Progenitor cell of endocrine pancreas (in vitro differentiated cells): Measurements from ENCODE around the gene PTBP2. TPM values are rescaled to one million over a fixed set of nuclear protein-coding genes. Genes with fewer than 3 reads are reported as not detected.

Experiments used
- DNase-seq: peaks from one replicate; pipeline ENCODE4 v3.0.0; 2021; ENCODE audit warnings: low spot score; ENCODE audit not compliant: unreplicated experiment
- H3K27ac Mint-ChIP-seq: 2 replicates; pipeline ENCODE4 v1.8.0; 2021; ENCODE audit warnings: mild to moderate bottlenecking, moderate library complexity, mixed read lengths
- H3K27me3 Mint-ChIP-seq: 2 replicates; pipeline ENCODE4 v1.8.0; 2021; ENCODE audit warnings: mixed read lengths
- H3K36me3 Mint-ChIP-seq: 2 replicates; pipeline ENCODE4 v1.8.0; 2022; ENCODE audit warnings: mixed read lengths; ENCODE audit not compliant: insufficient read depth
- H3K4me1 Mint-ChIP-seq: 2 replicates; pipeline ENCODE4 v1.8.0; 2021; ENCODE audit warnings: low read depth, mixed read lengths
- H3K4me3 Mint-ChIP-seq: 2 replicates; pipeline ENCODE4 v1.8.0; 2021; ENCODE audit warnings: low read depth, mild to moderate bottlenecking, moderate library complexity, mixed read lengths
- H3K9me3 Mint-ChIP-seq: 2 replicates; pipeline ENCODE4 v1.8.0; 2021; ENCODE audit warnings: low read depth, mixed read lengths
- CTCF ChIP-seq: fragments of 200-600 bp; sonication (generic); IDR thresholded peaks from one replicate; pipeline ENCODE4 v1.5.0; 2021; ENCODE audit warnings: antibody characterized with exemption, mild to moderate bottlenecking; ENCODE audit not compliant: unreplicated experiment
- total RNA-seq: library from RNA; stranded (reverse); gene quantifications from 2 replicates; pipeline ENCODE4 v1.2.1, GENCODE V29; 2021

The PTBP2 gene
- total RNA-seq, 1 donor from 2014 or later: 91.2 TPM

- DNase-seq: no peak
- H3K27me3 Mint-ChIP-seq: no peaks in the 10 kb centered on the region
- peaks cover 1% of the 10 kb centered on the region for H3K36me3 Mint-ChIP-seq
- no peak overlapping the region for H3K27ac Mint-ChIP-seq
- no peak for TF ChIP-seq CTCF
- H3K4me3 Mint-ChIP-seq: no peak overlapping the region
- peaks cover 20% of the 10 kb centered on the region for H3K9me3 Mint-ChIP-seq
- H3K4me1 Mint-ChIP-seq: no peaks in the 10 kb centered on the region
Measured at GRCh38 chr1:96863449-96863848, 141.9 kb downstream of the PTBP2 start.
